IMR-90 (cell line): ENCODE data around the gene FGF21. TPM values are rescaled to one million over a fixed set of nuclear protein-coding genes. Genes with fewer than 3 reads are reported as not detected.

ENCODE experiments used
- ATAC-seq: fragments of 200-7000 bp; cut with Tn5 transposase; 2 replicates; pipeline ENCODE4 v1.9.1; 2020; ENCODE audit warnings: low read depth, mild to moderate bottlenecking, moderate library complexity
- BruUV-seq: library from RNA; stranded (reverse); fragments of 400-500 nt; replicated peaks from 2 replicates; lab custom pipeline; 2021; lab: Mats Ljungman, UMichigan
- CTCF ChIA-PET: fragments of 300-600 bp; formaldehyde crosslinking; extraction: SDS; loops from one replicate; lab custom pipeline; 2021; ENCODE audit warnings: antibody characterized with exemption; lab: Yijun Ruan, JAX
- POLR2A ChIA-PET: fragments of 300-600 bp; sonication (Branson Sonifier 250); formaldehyde crosslinking; loops from one replicate; lab custom pipeline; 2022; ENCODE audit warnings: antibody characterized with exemption; ENCODE audit not compliant: unreplicated experiment; lab: Charles Lee
- DNase-seq: peaks from one replicate; pipeline ENCODE4 v3.0.0; 2013
- H2AFZ ChIP-seq: replicated peaks from 2 replicates; pipeline ENCODE3; 2013; ENCODE audit warnings: low read length, mild to moderate bottlenecking; ENCODE audit not compliant: poor library complexity
- H2AK5ac ChIP-seq: 2 replicates; pipeline ENCODE4 v1.6.1; 2013; ENCODE audit warnings: low read depth, low read length, inconsistent platforms
- H2AK9ac ChIP-seq: replicated peaks from 2 replicates; pipeline ENCODE3; 2013; ENCODE audit warnings: mild to moderate bottlenecking, low read depth, low read length, moderate library complexity; ENCODE audit not compliant: poor library complexity
- H2BK120ac ChIP-seq: 2 replicates; pipeline ENCODE4 v1.6.1; 2013; ENCODE audit warnings: low read depth, low read length, inconsistent platforms
- H2BK15ac ChIP-seq: 3 replicates; pipeline ENCODE4 v1.6.1; 2013; ENCODE audit warnings: low read depth, low read length, inconsistent platforms
- H2BK20ac ChIP-seq: 2 replicates; pipeline ENCODE4 v1.6.1; 2013; ENCODE audit warnings: low read depth, mild to moderate bottlenecking, inconsistent platforms, low read length, moderate library complexity
- H2BK5ac ChIP-seq: 2 replicates; pipeline ENCODE4 v1.6.1; 2013; ENCODE audit warnings: mild to moderate bottlenecking, low read depth, low read length, inconsistent platforms; ENCODE audit not compliant: poor library complexity, severe bottlenecking
- H3K14ac ChIP-seq: replicated peaks from 2 replicates; pipeline ENCODE4 v1.6.1; 2013; ENCODE audit warnings: low read depth, low read length, inconsistent platforms
- H3K18ac ChIP-seq: 2 replicates; pipeline ENCODE4 v1.6.1; 2013; ENCODE audit warnings: low read depth, low read length, control low read depth
- H3K23ac ChIP-seq: 2 replicates; pipeline ENCODE4 v1.6.1; 2013; ENCODE audit warnings: low read depth, low read length, inconsistent platforms
- H3K27ac ChIP-seq: 2 replicates; pipeline ENCODE4 v1.5.1; 2013; ENCODE audit warnings: mild to moderate bottlenecking, control low read depth, low read length; ENCODE audit not compliant: insufficient read depth
- H3K27me3 ChIP-seq: 2 replicates; pipeline ENCODE4 v1.6.1; 2013; ENCODE audit warnings: low read length; ENCODE audit not compliant: control insufficient read depth, insufficient read depth
- H3K36me3 ChIP-seq: 2 replicates; pipeline ENCODE4 v1.6.1; 2013; ENCODE audit warnings: low read length, mixed read lengths; ENCODE audit not compliant: control insufficient read depth, insufficient read depth
- H3K4ac ChIP-seq: 2 replicates; pipeline ENCODE4 v1.6.1; 2013; ENCODE audit warnings: low read depth, low read length, inconsistent platforms
- H3K4me1 ChIP-seq: 2 replicates; pipeline ENCODE4 v1.6.1; 2013; ENCODE audit warnings: low read length, mixed read lengths; ENCODE audit not compliant: control insufficient read depth, insufficient read depth
- H3K4me2 ChIP-seq: 2 replicates; pipeline ENCODE4 v1.6.1; 2013; ENCODE audit warnings: low read depth, mild to moderate bottlenecking, control low read depth, low read length, moderate library complexity
- H3K4me3 ChIP-seq: 2 replicates; pipeline ENCODE4 v1.5.1; 2013; ENCODE audit warnings: low read depth, mild to moderate bottlenecking, control low read depth, low read length, moderate library complexity; ENCODE audit not compliant: insufficient read depth
- H3K56ac ChIP-seq: 2 replicates; pipeline ENCODE4 v1.6.1; 2013; ENCODE audit warnings: low read length, inconsistent platforms; ENCODE audit not compliant: insufficient read depth; ENCODE audit errors: extremely low read depth
- H3K79me1 ChIP-seq, 2 experiments: 2 replicates each; pipeline ENCODE4 v1.6.1; 2013; ENCODE audit warnings: low read length in 2 of 2, inconsistent platforms in 1 of 2, low read depth in 1 of 2
- H3K9ac ChIP-seq: 2 replicates; pipeline ENCODE4 v1.6.1; 2013; ENCODE audit warnings: low read depth, low read length, control low read depth
- H3K9me1 ChIP-seq: 2 replicates; pipeline ENCODE4 v1.6.1; 2013; ENCODE audit warnings: low read length, inconsistent platforms; ENCODE audit not compliant: insufficient read depth
- H3K9me3 ChIP-seq: 2 replicates; pipeline ENCODE4 v1.6.1; 2013; ENCODE audit warnings: low read length; ENCODE audit not compliant: control insufficient read depth, insufficient read depth
- H4K20me1 ChIP-seq: 2 replicates; pipeline ENCODE4 v1.6.1; 2013; ENCODE audit warnings: low read length, inconsistent platforms; ENCODE audit not compliant: insufficient read depth
- H4K5ac ChIP-seq: 2 replicates; pipeline ENCODE4 v1.6.1; 2013; ENCODE audit warnings: mild to moderate bottlenecking, low read depth, low read length, control low read depth
- H4K8ac ChIP-seq, 2 experiments: 2 replicates each; pipeline ENCODE4 v1.6.1; 2013; ENCODE audit warnings: low read depth in 2 of 2, low read length in 2 of 2, control low read depth in 1 of 2, inconsistent platforms in 1 of 2
- H4K91ac ChIP-seq: 2 replicates; pipeline ENCODE4 v1.6.1; 2013; ENCODE audit warnings: low read depth, low read length, inconsistent platforms; ENCODE audit not compliant: insufficient read depth
- BHLHE40 ChIP-seq: fragments of 150-350 bp; IDR thresholded peaks from 2 replicates; pipeline ENCODE4 v1.6.1; 2016; ENCODE audit warnings: mild to moderate bottlenecking, low read depth, low read length
- CHD1 ChIP-seq: IDR thresholded peaks from 2 replicates; pipeline ENCODE4 v1.6.1; 2012; ENCODE audit warnings: low read depth, low read length, improper control_type of control experiment
- ELK1 ChIP-seq: fragments of 150-350 bp; IDR thresholded peaks from 2 replicates; pipeline ENCODE4 v1.6.1; 2016; ENCODE audit warnings: low read depth, mild to moderate bottlenecking, low read length, moderate library complexity, borderline replicate concordance
- FOS ChIP-seq: fragments of 150-350 bp; IDR thresholded peaks from 2 replicates; pipeline ENCODE4 v1.6.1; 2016; ENCODE audit warnings: low read depth, low read length
- MAFK ChIP-seq: IDR thresholded peaks from 2 replicates; pipeline ENCODE4 v1.6.1; 2012; ENCODE audit warnings: low read depth, low read length, improper control_type of control experiment
- MAZ ChIP-seq: IDR thresholded peaks from 2 replicates; pipeline ENCODE4 v1.6.1; 2012; ENCODE audit warnings: low read depth, mild to moderate bottlenecking, low read length, improper control_type of control experiment, moderate library complexity, borderline replicate concordance
- MXI1 ChIP-seq: IDR thresholded peaks from 2 replicates; pipeline ENCODE4 v1.6.1; 2012; ENCODE audit warnings: low read depth, mild to moderate bottlenecking, low read length, moderate library complexity, borderline replicate concordance
- NFE2L2 ChIP-seq: fragments of 150-350 bp; IDR thresholded peaks from 2 replicates; pipeline ENCODE4 v1.6.1; 2016; ENCODE audit warnings: low read depth, mild to moderate bottlenecking, low read length
- POLR2A ChIP-seq: IDR thresholded peaks from 2 replicates; pipeline ENCODE4 v1.6.1; 2012; ENCODE audit warnings: mild to moderate bottlenecking, low read depth, low read length
- RCOR1 ChIP-seq: IDR thresholded peaks from 2 replicates; pipeline ENCODE4 v1.6.1; 2012; ENCODE audit warnings: mild to moderate bottlenecking, low read length, improper control_type of control experiment; ENCODE audit not compliant: insufficient replicate concordance
- WGBS, 2 experiments: methylation state at CpG; one replicate each; pipeline versions ENCODE4 v1.1.5 to v1.1.7; 2013; ENCODE audit warnings: missing lambda C conversion rate in 2 of 2; ENCODE audit not compliant: insufficient read length in 1 of 2; ENCODE audit errors: extremely low coverage in 2 of 2; 5-methylcytosine and 5-hydroxymethylcytosine counted together
- dilution Hi-C: fragments of 300-500 bp; cut with HindIII; formaldehyde crosslinking; loops from one replicate; pipeline ENCODE4 v1.14.3; 2018; ENCODE audit warnings: low sequenced_read_pairs; ENCODE audit not compliant: unreplicated experiment
- in situ Hi-C: fragments of 300-500 bp; cut with MboI; formaldehyde crosslinking; loops from 3 replicates; pipeline ENCODE4 v1.14.3; 2019; ENCODE audit warnings: low sequenced_read_pairs, inconsistent platforms, mixed read lengths
- intact Hi-C: fragments of 100-400 bp; cut with micrococcal nuclease; formaldehyde crosslinking; loops from 2 replicates; pipeline ENCODE4 v1.10.0; 2022
- polyA plus RNA-seq, 3 experiments: library from polyadenylated mRNA; depleted of rRNA; stranded (reverse); fragments of >200 nt; gene quantifications; 2 replicates each; pipeline ENCODE4 v1.2.3, GENCODE V29; 2012; ENCODE audit warnings: low replicate concordance in 1 of 3
- total RNA-seq: library from RNA; depleted of rRNA; stranded (reverse); fragments of >200 nt; gene quantifications from 2 replicates; pipeline ENCODE4 v1.2.3, GENCODE V29; 2012
- TF ChIP-seq, protein P1 (sequence below): fragments of 150-350 bp; IDR thresholded peaks from 2 replicates; pipeline ENCODE4 v1.6.1; 2017; ENCODE audit warnings: mild to moderate bottlenecking, antibody characterized with exemption, low read length, low read depth
- TF ChIP-seq, protein P2 (sequence below): conservative IDR thresholded peaks from 2 replicates; pipeline ENCODE4 v1.5.1; 2012; ENCODE audit warnings: mild to moderate bottlenecking, low read depth, low read length, improper control_type of control experiment

The FGF21 gene
- total and polyA plus RNA-seq, 2 of the 4 experiments (the other 2 are of a cell fraction), result not detected

DNA sequence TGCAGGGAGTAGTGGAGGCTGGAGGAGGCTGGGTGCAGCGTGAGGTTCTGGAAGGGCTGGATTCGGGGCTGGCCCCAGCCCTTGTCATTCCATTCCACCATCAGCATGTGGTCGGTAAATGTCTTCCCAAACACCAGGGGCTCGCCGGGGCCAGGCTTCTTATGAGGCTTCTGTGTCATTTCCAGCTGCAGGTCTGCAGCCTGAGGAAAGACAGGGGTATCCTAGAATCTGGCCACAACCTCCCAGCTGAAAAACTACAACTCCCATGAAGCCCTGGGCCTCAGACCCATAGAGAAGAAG lies 51.1 kb downstream of the FGF21 start:
- Histone ChIP-seq H2BK120ac (no peak overlapping the region), H3K27me3 (no peaks in the 10 kb centered on the region), H3K14ac (no peak overlapping the region), H3K9ac (no peak overlapping the region), H2BK5ac (no peak overlapping the region), H3K56ac (no peak overlapping the region), H3K4me1 (peaks cover 5% of the 10 kb centered on the region; the same call in 1 of the 2 replicates), H3K4me2 (no peak overlapping the region), H4K20me1 (peaks cover 6% of the 10 kb centered on the region; the same call in 1 of the 2 replicates), H3K23ac (no peak overlapping the region), H4K5ac (no peak overlapping the region), H4K91ac (no peak overlapping the region), H3K4me3 (no peak overlapping the region), H3K9me1 (no peaks in the 10 kb centered on the region; the same call in none of the 2 replicates), H3K36me3 (no peaks in the 10 kb centered on the region; the same call in 1 of the 2 replicates), H3K18ac (no peak overlapping the region), H3K9me3 (no peaks in the 10 kb centered on the region), H2AFZ (no peak overlapping the region), H3K79me1 (peaks cover 0 to 18% of the 10 kb centered on the region in 2 experiments; a peak in 1 of 4 replicates), H3K4ac (no peak overlapping the region), H4K8ac (no peak overlapping the region), H2BK20ac (no peak overlapping the region), H2AK5ac (no peak overlapping the region), H3K27ac (no peak overlapping the region), H2AK9ac (no peak overlapping the region), H2BK15ac (no peak overlapping the region)
- in situ Hi-C loops, result no loop called here
- POLR2A ChIA-PET, result no interaction called here
- no peak for TF ChIP-seq RCOR1
- no peak for TF ChIP-seq MXI1
- TF ChIP-seq CHD1, result no peak
- TF ChIP-seq, protein P1, sequence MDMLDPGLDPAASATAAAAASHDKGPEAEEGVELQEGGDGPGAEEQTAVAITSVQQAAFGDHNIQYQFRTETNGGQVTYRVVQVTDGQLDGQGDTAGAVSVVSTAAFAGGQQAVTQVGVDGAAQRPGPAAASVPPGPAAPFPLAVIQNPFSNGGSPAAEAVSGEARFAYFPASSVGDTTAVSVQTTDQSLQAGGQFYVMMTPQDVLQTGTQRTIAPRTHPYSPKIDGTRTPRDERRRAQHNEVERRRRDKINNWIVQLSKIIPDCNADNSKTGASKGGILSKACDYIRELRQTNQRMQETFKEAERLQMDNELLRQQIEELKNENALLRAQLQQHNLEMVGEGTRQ, result no peak
- TF ChIP-seq MAZ, result no peak
- no peak for TF ChIP-seq POLR2A
- TF ChIP-seq FOS, result no peak
- no peak for TF ChIP-seq BHLHE40
- TF ChIP-seq MAFK, result no peak
- TF ChIP-seq, protein P2, sequence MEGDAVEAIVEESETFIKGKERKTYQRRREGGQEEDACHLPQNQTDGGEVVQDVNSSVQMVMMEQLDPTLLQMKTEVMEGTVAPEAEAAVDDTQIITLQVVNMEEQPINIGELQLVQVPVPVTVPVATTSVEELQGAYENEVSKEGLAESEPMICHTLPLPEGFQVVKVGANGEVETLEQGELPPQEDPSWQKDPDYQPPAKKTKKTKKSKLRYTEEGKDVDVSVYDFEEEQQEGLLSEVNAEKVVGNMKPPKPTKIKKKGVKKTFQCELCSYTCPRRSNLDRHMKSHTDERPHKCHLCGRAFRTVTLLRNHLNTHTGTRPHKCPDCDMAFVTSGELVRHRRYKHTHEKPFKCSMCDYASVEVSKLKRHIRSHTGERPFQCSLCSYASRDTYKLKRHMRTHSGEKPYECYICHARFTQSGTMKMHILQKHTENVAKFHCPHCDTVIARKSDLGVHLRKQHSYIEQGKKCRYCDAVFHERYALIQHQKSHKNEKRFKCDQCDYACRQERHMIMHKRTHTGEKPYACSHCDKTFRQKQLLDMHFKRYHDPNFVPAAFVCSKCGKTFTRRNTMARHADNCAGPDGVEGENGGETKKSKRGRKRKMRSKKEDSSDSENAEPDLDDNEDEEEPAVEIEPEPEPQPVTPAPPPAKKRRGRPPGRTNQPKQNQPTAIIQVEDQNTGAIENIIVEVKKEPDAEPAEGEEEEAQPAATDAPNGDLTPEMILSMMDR, result no peak
- no peak for TF ChIP-seq NFE2L2
- TF ChIP-seq ELK1, result no peak
- CTCF ChIA-PET, result no interaction called here
- ATAC-seq, result no peak
- WGBS, 2 experiments, result 53% methylated on average over 3 of the region's 5 CpGs; no CpG with 5 or more reads in 1 of the 2 experiments
- BruUV-seq, result no TSS peak
- intact Hi-C loops, result no loop called here
- dilution Hi-C loops, result loop anchor here (10.0 kb wide), 1 partner anchor 48 kb away; no protein-coding TSS in a partner anchor
- no peak for DNase-seq
